Activated CD8-positive, alpha-beta memory T cell treated with anti-CD3 and anti-CD28 coated beads, Interleukin-2, amount 50 U/mL, for 4 hours (primary cell): ENCODE results near the gene TF.
A peak's percentile ranks its signal among the peaks of the same experiment; 100 is the strongest.
"Not testable (repeated sequence)": the region's sequence is repeated elsewhere in the genome, so short reads cannot be mapped to it uniquely, and the experiment has no call there.

ENCODE experiments used
- DNase-seq: peaks from one replicate; pipeline ENCODE4 v3.0.0-alpha.2; 2020

Gene TF

GRCh38 chr3:133767607-133768006, 21.4 kb downstream of the TF start:
- DNase-seq: no peak

DNA sequence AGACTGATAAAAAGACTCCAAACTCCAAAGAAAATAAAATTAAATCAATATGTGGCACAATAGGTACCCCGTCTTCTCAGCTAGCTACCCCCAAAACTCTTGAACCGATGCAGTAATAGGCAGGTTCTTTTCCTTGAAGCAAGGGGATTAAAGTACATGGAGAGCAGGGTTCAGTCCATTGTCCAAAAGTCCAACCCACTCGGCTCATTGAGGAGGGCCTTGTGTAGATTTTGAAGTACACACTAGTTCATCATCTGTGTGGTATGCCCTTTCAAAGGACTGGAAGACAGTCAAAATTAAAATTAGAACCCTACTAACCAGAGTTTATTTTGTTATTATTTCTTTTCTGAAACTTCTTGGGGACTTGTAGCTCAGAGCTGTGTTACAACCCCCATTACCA, 23.3 kb downstream of the TF start:
- no peak for DNase-seq

GRCh38 chr3:133773732-133774131, 27.5 kb downstream of the TF start:
- DNase-seq: no peak

DNA sequence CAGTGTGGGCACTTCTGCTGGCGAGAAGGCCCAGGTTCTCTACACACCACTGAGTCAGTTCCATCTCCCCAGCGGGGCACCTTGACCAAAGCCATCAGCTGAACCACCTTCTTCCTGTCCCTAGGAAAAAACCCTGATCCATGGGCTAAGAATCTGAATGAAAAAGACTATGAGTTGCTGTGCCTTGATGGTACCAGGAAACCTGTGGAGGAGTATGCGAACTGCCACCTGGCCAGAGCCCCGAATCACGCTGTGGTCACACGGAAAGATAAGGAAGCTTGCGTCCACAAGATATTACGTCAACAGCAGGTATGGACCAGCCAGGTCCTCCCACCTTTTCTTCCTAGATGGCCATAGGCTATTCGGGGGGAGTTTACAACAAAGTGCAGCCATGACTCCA, 29.1 kb downstream of the TF start:
- no peak for DNase-seq

- no peak for DNase-seq
Observed at GRCh38 chr3:133775835-133776234, 29.6 kb downstream of the TF start.

DNA sequence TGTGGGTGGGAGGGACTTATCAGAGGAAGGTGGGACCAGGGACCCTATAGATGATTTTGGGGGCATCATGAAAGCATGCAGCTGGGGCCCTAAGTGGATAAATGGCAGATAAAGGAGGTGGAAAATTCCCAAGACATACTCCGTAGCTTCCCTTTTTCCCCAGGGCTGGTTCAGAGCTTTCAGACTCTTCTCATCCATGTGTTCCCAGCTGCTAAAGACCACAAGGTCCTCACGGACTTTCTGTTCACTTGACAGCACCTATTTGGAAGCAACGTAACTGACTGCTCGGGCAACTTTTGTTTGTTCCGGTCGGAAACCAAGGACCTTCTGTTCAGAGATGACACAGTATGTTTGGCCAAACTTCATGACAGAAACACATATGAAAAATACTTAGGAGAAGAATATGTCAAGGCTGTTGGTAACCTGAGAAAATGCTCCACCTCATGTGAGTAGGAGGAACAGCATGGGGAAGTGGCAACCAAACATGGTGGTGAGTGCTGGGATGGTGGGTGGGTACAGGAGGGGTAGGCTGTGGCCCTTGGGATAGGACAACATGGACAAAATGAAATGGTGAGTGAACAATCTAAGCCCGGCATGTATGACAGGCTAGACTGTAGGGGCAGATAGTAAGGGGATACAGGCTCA, 30.7 kb downstream of the TF start:
- DNase-seq: no peak

DNA sequence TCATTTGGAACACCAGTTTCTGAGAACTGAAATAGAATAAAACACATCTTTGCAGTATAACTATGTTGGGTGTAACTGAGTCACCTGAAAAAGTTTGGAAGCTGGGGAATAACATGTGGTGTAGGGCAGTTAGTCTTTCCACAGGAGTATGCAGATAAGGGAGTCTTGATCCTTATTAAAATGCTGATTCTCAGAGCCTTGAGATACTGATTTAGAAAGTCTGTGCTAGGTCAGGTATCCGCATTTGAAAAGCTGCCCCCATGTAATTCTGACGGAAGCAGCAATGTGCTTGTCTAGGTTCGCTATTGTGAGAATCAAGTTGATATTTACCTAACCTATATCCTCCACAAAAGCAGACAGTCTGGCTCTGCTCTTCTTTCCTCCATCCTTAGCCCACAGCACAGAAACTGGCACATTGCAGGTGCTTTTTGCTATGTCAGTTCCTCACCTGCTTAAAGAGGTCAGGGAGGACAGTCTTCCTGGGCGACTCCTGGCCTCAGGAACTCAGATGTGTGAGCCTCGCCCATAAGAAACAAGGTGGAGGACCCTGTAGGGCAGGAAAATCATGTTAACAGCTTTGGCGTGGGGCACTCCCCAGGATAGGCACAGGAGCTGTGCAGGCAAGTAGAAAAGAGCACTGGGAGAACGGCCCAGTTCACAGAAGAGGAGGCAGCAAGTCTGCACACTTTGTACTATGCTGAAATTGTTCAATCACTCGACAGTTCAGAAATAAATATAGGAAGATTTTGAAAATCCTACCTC, 31.8 kb downstream of the TF start:
- DNase-seq: no peak

DNA sequence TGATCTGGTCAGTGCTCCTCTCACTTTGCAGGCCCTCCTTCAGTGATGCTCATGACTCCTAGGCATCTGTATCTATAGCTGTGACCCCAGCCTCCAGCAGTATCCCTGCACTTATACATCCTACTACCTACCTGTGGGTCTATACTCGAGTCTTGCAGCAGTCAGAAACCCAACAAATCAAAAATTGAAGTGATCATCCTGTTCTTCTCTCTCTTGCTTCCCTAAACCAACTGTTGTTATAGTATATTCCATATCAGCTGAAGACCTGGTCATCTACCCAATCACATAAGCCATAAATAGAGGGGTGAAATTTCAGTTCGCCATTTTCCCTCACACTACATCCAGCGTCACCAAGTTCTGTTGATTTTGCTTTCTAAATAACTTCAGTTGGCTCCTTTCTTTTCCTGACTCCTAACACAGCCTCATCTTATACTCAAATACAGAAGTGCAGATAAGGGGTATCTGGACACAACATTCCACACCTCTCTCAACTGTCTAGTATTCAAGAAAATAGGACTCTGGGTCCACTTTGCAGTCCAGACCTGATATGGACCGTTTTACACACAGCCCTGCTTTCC, 33.5 kb downstream of the TF start:
- no peak for DNase-seq

DNA sequence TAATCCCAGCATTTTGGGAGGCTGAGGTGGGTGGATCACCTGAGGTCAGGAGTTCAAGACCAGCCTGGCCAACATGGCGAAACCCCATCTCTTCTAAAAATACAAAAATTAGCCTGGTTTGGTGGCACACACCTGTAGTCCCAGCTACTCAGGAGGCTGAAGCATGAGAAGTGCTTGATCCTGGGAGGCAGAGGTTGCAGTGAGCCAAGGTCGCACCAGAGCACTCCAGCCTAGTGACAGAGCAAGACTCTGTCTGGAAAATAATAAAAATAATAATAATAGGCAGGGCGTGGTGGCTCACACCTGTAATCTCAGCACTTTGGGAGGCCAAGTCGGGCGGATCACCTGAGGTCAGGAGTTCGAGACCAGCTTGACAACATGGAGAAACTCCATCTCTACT, 34.6 kb downstream of the TF start:
- DNase-seq: not testable (repeated sequence)

- DNase-seq: no peak
Observed at GRCh38 chr3:133781570-133781969, 35.4 kb downstream of the TF start.

GRCh38 chr3:133782454-133782853, 36.3 kb downstream of the TF start:
- DNase-seq: no peak

- no peak for DNase-seq
Observed at GRCh38 chr3:133783762-133784161, 37.6 kb downstream of the TF start.

DNA sequence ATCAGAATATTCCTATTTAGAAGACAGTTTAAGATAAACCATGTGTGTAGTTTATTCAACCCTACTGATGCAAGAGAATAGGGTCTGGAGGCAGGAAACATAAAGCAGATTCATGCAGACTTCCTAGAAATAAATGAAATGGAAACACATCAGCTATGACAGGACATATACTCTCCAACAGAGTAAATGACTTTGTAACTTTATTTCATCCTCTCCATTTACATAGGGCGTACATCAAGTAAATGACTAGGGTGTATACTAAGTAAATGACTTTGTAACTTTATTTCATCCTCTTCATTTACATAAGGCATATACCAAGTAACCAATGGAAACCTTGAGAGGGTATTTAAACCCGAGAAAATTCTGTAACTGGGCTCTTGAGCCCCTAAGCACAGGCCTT, 41.8 kb downstream of the TF start:
- DNase-seq: no peak

DNA sequence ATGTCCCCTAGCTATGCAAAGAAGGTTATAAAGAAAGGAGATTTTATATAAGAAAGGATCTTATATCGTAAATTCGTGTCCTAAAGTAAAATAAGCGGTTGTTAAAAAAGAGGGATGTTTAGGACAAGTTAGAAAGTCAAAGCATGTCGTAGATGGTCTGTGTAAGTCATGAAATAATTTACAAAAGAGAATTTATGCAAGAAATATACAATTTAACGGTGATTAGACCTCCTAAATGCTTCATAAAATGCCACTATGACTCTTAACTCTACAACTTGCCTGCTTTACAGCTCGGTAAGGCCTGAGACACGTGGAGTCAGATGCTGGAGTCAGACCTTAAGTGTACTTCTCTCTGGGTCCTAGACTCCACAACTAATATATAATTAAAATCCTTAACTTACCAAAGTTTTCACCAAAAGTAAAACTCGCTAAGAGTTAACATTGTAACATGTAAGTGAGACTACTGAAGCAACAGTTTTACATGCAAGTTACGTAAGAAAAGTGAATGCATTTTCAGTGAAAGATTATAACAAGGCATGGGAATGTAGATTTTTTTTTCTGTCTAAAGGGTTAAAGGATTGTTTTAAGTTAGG, 46.1 kb downstream of the TF start:
- no peak for DNase-seq

DNA sequence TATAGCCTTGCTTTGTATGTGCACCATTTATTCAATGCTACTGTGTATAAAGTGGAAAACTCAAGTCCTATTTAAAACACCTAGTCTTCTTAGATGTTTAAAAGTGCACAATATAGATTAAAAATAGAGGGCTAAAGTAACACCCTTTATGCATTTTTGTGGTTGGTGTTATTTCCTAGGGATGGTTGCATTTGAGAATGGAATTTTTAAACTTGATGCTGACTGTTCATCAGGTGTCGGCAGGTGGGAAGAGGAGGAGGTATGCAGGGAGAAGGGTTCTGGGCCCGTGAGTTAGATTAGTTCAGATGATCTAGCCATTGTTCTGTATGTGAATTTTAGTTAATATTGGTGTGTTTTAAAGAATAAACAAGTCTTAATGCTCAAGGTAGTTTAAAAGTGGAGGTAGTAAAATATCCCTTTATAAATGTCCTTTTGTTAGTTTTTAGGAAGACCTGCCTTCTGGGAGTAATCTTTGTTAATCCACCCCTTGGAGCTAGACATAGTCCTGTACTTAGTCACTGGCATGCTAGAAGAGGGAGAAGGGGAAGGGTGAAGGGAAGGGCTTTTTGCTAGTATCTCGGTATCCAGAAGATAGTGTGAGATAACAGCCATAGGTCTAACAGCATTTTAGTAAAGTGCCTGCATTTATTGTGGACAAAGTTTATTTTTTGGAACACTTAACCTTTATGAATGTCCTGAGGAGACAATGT, 51.4 kb downstream of the TF start:
- no peak for DNase-seq

DNA sequence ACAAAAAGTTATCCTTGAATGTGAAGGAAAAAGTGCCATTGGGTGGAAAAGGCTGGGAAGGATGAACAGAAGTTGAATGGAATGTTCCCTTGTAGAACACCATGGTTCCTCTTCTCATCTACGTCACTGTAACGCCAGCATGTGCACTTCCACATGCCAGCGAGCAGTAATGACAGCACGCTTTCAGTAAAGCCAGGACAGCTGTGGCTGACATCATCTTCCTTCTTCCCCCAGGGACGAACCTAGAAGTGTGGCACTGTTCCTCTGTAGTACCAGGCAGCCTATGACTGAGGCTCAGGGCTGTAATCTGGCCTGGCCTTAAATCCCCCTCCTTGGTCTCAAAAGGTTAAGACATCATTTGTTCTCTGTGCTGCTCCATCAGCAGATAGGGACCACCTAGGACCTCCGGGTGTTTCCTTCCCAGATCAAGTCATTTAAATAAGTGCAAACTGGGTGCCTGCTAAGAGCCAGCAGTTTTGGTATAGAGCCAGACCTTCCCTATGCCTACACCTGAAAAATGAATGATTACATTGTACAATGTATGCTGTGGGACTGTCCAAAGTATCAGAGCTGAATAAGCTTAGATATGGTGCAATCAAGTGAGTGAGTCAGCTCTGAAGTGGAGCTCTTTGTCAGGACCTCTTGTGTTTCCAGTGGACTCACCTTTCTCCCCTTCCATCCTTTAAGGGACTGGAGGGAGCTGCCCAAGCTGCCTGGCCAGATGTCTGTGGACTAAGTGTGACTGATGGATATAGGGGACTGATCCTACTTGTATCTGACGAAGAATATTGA, 53.8 kb downstream of the TF start:
- no peak for DNase-seq

DNA sequence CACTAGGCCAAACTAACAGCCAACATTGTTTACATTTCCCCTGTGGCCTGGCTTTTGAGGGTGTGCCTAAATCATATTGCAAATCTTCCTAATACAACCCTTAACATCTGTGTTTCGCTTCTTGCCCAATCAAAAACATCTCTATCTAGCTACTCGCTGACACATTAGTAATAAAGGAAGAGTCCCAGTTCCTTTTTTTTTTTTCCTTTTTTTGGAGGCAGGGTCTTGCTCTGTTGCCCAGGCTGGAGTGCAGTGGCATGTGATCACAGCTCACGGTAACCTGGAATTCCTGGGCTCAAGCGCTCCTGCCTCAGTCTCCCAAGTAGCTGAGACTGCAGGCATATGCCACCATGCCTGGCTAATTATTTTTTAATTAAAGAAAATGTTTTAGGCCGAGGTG, 57.3 kb downstream of the TF start:
- no peak for DNase-seq

DNA sequence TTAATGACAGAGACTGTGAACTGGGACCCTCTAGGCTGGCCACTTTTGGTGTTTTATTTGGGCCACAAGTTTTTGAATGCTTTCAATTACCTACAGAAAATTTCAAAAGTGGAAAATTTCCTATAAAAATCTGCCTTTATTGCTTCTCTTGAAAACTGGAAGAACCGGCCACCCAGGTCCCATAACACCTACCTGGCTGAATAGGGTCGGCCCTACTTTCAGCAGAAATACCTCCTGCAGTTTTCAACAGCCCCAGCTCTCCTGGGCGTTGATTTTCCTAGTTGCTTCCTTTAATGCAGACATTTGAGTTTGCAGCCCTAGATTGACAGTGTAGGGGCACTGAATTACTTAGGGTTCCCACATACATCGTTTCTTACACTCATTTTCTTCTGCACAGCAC, 58.7 kb downstream of the TF start:
- no peak for DNase-seq

DNA sequence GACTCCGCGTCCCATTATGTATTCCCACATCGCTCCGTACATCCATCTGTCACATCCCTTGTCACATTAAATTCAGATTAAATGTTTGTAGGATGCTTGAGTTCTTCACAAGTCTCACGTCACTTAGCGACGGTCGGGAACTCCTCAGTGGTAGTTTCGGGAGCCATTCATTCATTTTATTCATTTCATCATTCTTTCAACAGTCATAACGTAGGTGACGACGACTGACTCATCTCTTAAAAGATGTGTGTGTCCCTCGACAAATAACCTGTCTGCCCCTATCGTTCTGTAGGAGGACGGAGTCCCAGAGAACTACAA, 59.1 kb downstream of the TF start:
- DNase-seq: no peak

- peak; percentile 95 for DNase-seq
Observed at GRCh38 chr3:133805702-133806475, 59.7 kb downstream of the TF start, which contains the start of gene SRPRB. Gene SRPRB (plus strand): TSS chr3:133805815. CDS start chr3:133805849, 34 bp downstream.

DNA sequence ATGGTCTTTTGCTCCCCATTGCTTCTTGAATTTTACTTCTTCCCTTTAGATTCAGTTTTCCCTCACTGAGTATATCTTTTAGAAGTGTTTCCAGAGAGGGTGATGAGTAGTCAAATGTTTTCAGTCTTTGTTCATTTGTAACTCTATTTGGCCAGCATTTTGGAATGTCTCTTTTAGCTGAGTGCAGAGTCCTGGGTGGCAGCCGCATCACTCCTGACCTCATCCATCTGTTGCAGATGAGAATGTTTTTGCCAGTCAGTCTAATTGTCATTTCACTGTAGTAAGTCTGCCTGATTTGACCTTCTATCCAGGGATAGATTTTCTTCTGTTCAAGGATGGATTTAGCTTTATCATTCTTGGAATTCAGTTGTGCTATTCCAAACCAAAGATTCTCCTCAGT, 66.7 kb downstream of the TF start:
- no peak for DNase-seq

DNA sequence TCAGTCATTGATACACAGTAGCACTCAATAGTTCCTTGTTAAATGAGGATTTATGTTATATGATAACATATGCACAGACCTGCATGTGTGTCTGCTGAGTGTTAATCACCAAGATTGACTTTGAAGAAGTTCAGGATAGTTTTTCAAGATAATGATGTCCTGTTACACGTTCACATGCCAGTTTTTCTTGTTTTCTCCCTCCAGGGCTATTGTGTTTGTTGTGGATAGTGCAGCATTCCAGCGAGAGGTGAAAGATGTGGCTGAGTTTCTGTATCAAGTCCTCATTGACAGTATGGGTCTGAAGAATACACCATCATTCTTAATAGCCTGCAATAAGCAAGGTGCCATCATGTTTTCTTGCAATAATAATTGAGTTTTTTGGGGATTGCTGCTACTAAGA, 69.2 kb downstream of the TF start:
- DNase-seq: no peak
